ENCODE data around the gene EPB41L2.
"Not testable (repeated sequence)": the region's sequence is repeated elsewhere in the genome, so short reads cannot be mapped to it uniquely, and the experiment has no call there.

EPB41L2 gene

GRCh38 chr6:130833569-130833968 lies 229.5 kb downstream of the EPB41L2 start:
- DNase-seq = no peak

- DNase-seq = no peak
Observed at GRCh38 chr6:130831607-130832006, 231.4 kb downstream of the EPB41L2 start.

GRCh38 chr6:130829333-130829910 lies 233.6 kb downstream of the EPB41L2 start:
- peak in 1 of 2 donors; percentile 13 for DNase-seq

- no peak for DNase-seq
Observed at GRCh38 chr6:130827247-130828149, 235.5 kb downstream of the EPB41L2 start, which contains the start of gene SMLR1. Gene SMLR1, plus strand, starts transcription at chr6:130827406. Its CDS starts 8 bp downstream, at chr6:130827414.

GRCh38 chr6:130826442-130827246 lies 236.4 kb downstream of the EPB41L2 start:
- no peak for DNase-seq

- no peak for DNase-seq
Observed at GRCh38 chr6:130825772-130826441, 237.1 kb downstream of the EPB41L2 start.

GRCh38 chr6:130824978-130825694 lies 237.9 kb downstream of the EPB41L2 start:
- no peak for DNase-seq

GRCh38 chr6:130822736-130823135 lies 240.3 kb downstream of the EPB41L2 start:
- no peak for DNase-seq

GRCh38 chr6:130815200-130816071 lies 247.6 kb downstream of the EPB41L2 start:
- DNase-seq = no peak

- no peak for DNase-seq
Observed at GRCh38 chr6:130814506-130814905, 248.5 kb downstream of the EPB41L2 start.

GRCh38 chr6:130811932-130812331 lies 251.1 kb downstream of the EPB41L2 start:
- DNase-seq = no peak

- no peak for DNase-seq
Observed at GRCh38 chr6:130810307-130811030, 252.6 kb downstream of the EPB41L2 start.

- DNase-seq = not testable (repeated sequence)
Observed at GRCh38 chr6:130801368-130801767, 261.7 kb downstream of the EPB41L2 start.

- DNase-seq = no peak
Observed at GRCh38 chr6:130797061-130797460, 266.0 kb downstream of the EPB41L2 start.

GRCh38 chr6:130796313-130796905 lies 266.6 kb downstream of the EPB41L2 start:
- no peak for DNase-seq

- DNase-seq = no peak
Observed at GRCh38 chr6:130794738-130795137, 268.3 kb downstream of the EPB41L2 start.

GRCh38 chr6:130794010-130794697 lies 268.9 kb downstream of the EPB41L2 start:
- DNase-seq = no peak

Measured in inflammatory macrophage (primary cell).